Kidney tubule cell (primary cell): ENCODE measurements around the gene FBXW8.
"Not testable (repeated sequence)": the region's sequence is repeated elsewhere in the genome, so short reads cannot be mapped to it uniquely, and the experiment has no call there.

Source experiments
- DNase-seq: peaks from one replicate; pipeline ENCODE4 v3.0.0-alpha.2; 2018; ENCODE audit warnings: low spot score

FBXW8 gene

GRCh38 chr12:117038919-117039318 is 128.2 kb downstream of the FBXW8 start:
- DNase-seq: no peak

GRCh38 chr12:117039891-117040309 is 129.2 kb downstream of the FBXW8 start:
- DNase-seq: no peak

- DNase-seq: no peak
Observed at GRCh38 chr12:117040496-117040895, 129.7 kb downstream of the FBXW8 start.

- no peak for DNase-seq
Observed at GRCh38 chr12:117041798-117042170, 131.0 kb downstream of the FBXW8 start.

- DNase-seq: peak; percentile 33
Observed at GRCh38 chr12:117042171-117042842, 131.6 kb downstream of the FBXW8 start.

- no peak for DNase-seq
Observed at GRCh38 chr12:117042862-117043261, 132.1 kb downstream of the FBXW8 start.

- no peak for DNase-seq
Observed at GRCh38 chr12:117044311-117044710, 133.6 kb downstream of the FBXW8 start.

- DNase-seq: no peak
Observed at GRCh38 chr12:117044790-117045159, 134.0 kb downstream of the FBXW8 start.

- no peak for DNase-seq
Observed at GRCh38 chr12:117045160-117046010, 134.6 kb downstream of the FBXW8 start.

GRCh38 chr12:117046011-117046369 is 135.2 kb downstream of the FBXW8 start:
- no peak for DNase-seq

GRCh38 chr12:117046425-117046824 is 135.7 kb downstream of the FBXW8 start:
- no peak for DNase-seq

GRCh38 chr12:117046861-117047530 is 136.2 kb downstream of the FBXW8 start:
- DNase-seq: no peak

- no peak for DNase-seq
Observed at GRCh38 chr12:117047810-117048584, 137.2 kb downstream of the FBXW8 start.

- DNase-seq: no peak
Observed at GRCh38 chr12:117048585-117048904, 137.8 kb downstream of the FBXW8 start.

- DNase-seq: no peak
Observed at GRCh38 chr12:117049295-117049694, 138.5 kb downstream of the FBXW8 start.

- DNase-seq: no peak
Observed at GRCh38 chr12:117050060-117050459, 139.3 kb downstream of the FBXW8 start.

- DNase-seq: no peak
Observed at GRCh38 chr12:117051380-117051779, 140.6 kb downstream of the FBXW8 start.

GRCh38 chr12:117052386-117053049 is 141.8 kb downstream of the FBXW8 start:
- DNase-seq: no peak

GRCh38 chr12:117053050-117053400 is 142.3 kb downstream of the FBXW8 start:
- DNase-seq: no peak

GRCh38 chr12:117053597-117054201 is 142.9 kb downstream of the FBXW8 start:
- DNase-seq: no peak

- no peak for DNase-seq
Observed at GRCh38 chr12:117054279-117054678, 143.5 kb downstream of the FBXW8 start.

GRCh38 chr12:117057626-117058025 is 146.9 kb downstream of the FBXW8 start:
- not testable (repeated sequence) for DNase-seq
